Spleen (tissue), 7 donors: Measurements from ENCODE around the gene TUT1.

ENCODE experiments used
- CTCF ChIP-seq, 11 experiments: fragments of 200-600 bp in 7 of 11; fragments of 450-650 bp in 4 of 11; sonication (generic) in 4 of 11; IDR thresholded peaks in 8 of 11; conservative IDR thresholded peaks in 3 of 11; 1 replicate in 7 of 11; 2 replicates in 4 of 11; pipeline versions ENCODE4 v1.4.0 to v1.8.0; 2016 to 2021; ENCODE audit warnings: antibody characterized with exemption in 11 of 11, inconsistent platforms in 4 of 11, mild to moderate bottlenecking in 1 of 11
- POLR2A ChIP-seq, 3 donors: fragments of 450-650 bp; IDR thresholded peaks; one replicate each; pipeline ENCODE4 v1.5.1; 2017; ENCODE audit warnings: antibody characterized with exemption in 3 of 3, mild to moderate bottlenecking in 1 of 3
- donor health status: DM: no; HTN: no; CAD: no; lungs with moderate emphysema.
- donor health status: DM: no; HTN: no; CAD: no.
- donor health status: DM: no; HTN: no; CAD: no.

GRCh38 chr11:62547691-62548281 is 43.5 kb downstream of the TUT1 start:
- TF ChIP-seq POLR2A (IDR thresholded peaks at IDR 0.05) (no peak), CTCF (IDR thresholded peaks at IDR 0.05 in 8 of 11, conservative IDR thresholded peaks at IDR 0.05 in 3 of 11) (no peak)
